ENCODE results near the gene OGFOD2.

- TF ChIP-seq CTCF (IDR thresholded peaks at IDR 0.05) (no peak), POLR2A (IDR thresholded peaks at IDR 0.05) (no peak), EP300 (IDR thresholded peaks at IDR 0.05; ENCODE audit: low read depth) (no peak)
Measured at GRCh38 chr12:122989225-122989839, 14.3 kb downstream of the OGFOD2 start.
